ENCODE measurements around the gene PYROXD2. TPM values are rescaled to one million over a fixed set of nuclear protein-coding genes. Genes with fewer than 3 reads are reported as not detected.

The PYROXD2 gene
- polyA plus RNA-seq, 1 experiment = 23.1 TPM

GRCh38 chr10:98435178-98435577, 20.2 kb upstream of the PYROXD2 start:
- CTCF ChIA-PET = interaction anchor here (0.8 to 3.7 kb wide), 6 partner anchors 9 to 172 kb away, joined by 3 to 29 read pairs (median 4); no protein-coding TSS in a partner anchor
- no peak for TF ChIP-seq CTCF (IDR thresholded peaks at IDR 0.05; ENCODE audit: insufficient read depth, low read depth, low read length)
- Histone ChIP-seq H3K27me3 (ENCODE audit: control insufficient read depth, insufficient read depth, low read length) (no peaks in the 10 kb centered on the region), H3K36me3 (ENCODE audit: control insufficient read depth, insufficient read depth, low read length) (peaks cover 31% of the 10 kb centered on the region), H3K4me3 (ENCODE audit: low read depth, low read length) (no peak overlapping the region)
- POLR2A ChIA-PET = no interaction called here
- DNase-seq (ENCODE audit: low read depth) = no peak

- H3K36me3 ChIP-seq (ENCODE audit: control insufficient read depth, insufficient read depth, low read length) = peaks cover 40% of the 10 kb centered on the region
- no peak for TF ChIP-seq CTCF (IDR thresholded peaks at IDR 0.05; ENCODE audit: insufficient read depth, low read depth, low read length)
- ChIA-PET POLR2A (no interaction called here), CTCF (interaction anchor here (0.7 to 3.7 kb wide), 4 partner anchors 8 to 124 kb away, joined by 3 to 29 read pairs (median 4); no protein-coding TSS in a partner anchor)
- H3K27me3 ChIP-seq (ENCODE audit: control insufficient read depth, insufficient read depth, low read length) = no peaks in the 10 kb centered on the region
- no peak for DNase-seq (ENCODE audit: low read depth)
- H3K4me3 ChIP-seq (ENCODE audit: low read depth, low read length) = no peak overlapping the region
Observed at GRCh38 chr10:98433881-98434732, 19.1 kb upstream of the PYROXD2 start.

DNA sequence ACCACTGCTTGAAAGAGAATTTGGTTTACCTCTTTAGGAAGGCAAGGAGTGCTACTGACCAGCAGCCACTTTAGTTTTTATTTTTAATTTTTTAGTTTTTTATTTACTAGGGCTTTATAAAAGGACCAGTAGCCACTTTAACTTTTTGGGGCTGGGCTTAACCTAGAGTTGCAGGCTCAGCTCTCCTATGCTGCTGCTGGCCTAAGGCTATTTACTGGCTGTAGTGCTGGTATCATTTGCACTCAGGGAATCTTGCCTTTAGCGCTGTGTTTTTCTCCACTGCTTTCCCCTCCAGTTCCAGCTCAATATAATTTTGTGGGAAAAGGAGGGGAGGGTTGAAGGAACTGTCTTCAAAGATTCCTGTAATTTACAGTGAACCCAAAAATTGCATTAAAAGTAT, 18.4 kb upstream of the PYROXD2 start:
- POLR2A ChIA-PET = no interaction called here
- H3K36me3 ChIP-seq (ENCODE audit: control insufficient read depth, insufficient read depth, low read length) = peaks cover 38% of the 10 kb centered on the region

DNA sequence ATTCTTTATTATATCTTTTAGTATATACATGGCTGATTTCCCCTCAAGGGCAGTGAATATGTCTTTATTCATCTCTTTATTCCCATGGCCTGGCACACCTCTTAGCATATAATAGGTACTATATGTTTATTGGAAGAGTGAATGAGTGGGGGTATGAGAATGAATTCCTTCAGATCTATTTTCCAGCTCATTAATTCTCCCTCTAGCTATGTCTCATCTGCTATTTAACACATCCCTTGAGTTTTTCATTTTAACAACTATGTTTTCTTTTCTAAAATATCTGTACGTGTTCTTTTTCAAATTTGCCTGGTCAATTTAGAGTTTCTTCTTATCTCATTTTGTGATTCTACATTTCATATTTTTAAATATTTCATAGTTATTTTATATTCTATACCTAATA, 17.3 kb upstream of the PYROXD2 start:
- DNase-seq (ENCODE audit: low read depth) = no peak
- ChIA-PET POLR2A (no interaction called here), CTCF (interaction anchor here (1.4 to 1.5 kb wide), 2 partner anchors 9 to 20 kb away, joined by 3 to 6 read pairs; no protein-coding TSS in a partner anchor)
- Histone ChIP-seq H3K36me3 (ENCODE audit: control insufficient read depth, insufficient read depth, low read length) (peaks cover 40% of the 10 kb centered on the region), H3K27me3 (ENCODE audit: control insufficient read depth, insufficient read depth, low read length) (no peaks in the 10 kb centered on the region), H3K4me3 (ENCODE audit: low read depth, low read length) (no peak overlapping the region)
- TF ChIP-seq CTCF (IDR thresholded peaks at IDR 0.05; ENCODE audit: insufficient read depth, low read depth, low read length) = no peak

More for the DNA sequence above, 18.4 kb upstream of the PYROXD2 start:
- CTCF ChIA-PET = interaction anchor here (3.7 kb wide), 1 partner anchor 8 kb away, joined by 29 read pairs; no protein-coding TSS in a partner anchor
- Histone ChIP-seq H3K27me3 (ENCODE audit: control insufficient read depth, insufficient read depth, low read length) (no peaks in the 10 kb centered on the region), H3K4me3 (ENCODE audit: low read depth, low read length) (no peak overlapping the region)
- no peak for DNase-seq (ENCODE audit: low read depth)
- TF ChIP-seq CTCF (IDR thresholded peaks at IDR 0.05; ENCODE audit: insufficient read depth, low read depth, low read length) = no peak

DNA sequence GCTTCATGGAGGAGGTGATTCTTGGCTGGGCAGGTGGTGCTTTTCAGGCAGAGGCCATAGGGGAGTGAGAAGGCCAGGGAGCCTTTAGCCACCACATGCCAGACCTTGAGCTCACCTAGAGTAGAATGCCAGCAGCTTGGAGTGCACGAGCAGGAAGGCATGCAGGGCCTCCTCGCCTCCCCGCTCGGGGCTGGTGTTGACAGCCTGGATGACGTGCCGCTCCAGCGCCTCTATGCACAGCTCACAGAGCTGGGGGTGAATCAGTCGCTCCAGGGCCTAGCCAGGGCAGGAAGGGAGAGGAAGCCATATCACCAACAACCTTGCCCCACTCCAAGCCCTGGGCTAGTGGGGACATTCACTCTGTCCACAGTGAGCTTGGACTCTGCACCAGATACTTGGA, 16.0 kb upstream of the PYROXD2 start:
- ChIA-PET POLR2A (no interaction called here), CTCF (interaction anchor here (1.5 to 1.6 kb wide), 2 partner anchors 11 to 19 kb away, joined by 3 to 5 read pairs; no protein-coding TSS in a partner anchor)
- TF ChIP-seq CTCF (IDR thresholded peaks at IDR 0.05; ENCODE audit: insufficient read depth, low read depth, low read length) = no peak
- Histone ChIP-seq H3K27me3 (ENCODE audit: control insufficient read depth, insufficient read depth, low read length) (no peaks in the 10 kb centered on the region), H3K36me3 (ENCODE audit: control insufficient read depth, insufficient read depth, low read length) (peaks cover 44% of the 10 kb centered on the region), H3K4me3 (ENCODE audit: low read depth, low read length) (no peak overlapping the region)
- no peak for DNase-seq (ENCODE audit: low read depth)
